ENCODE measurements around the gene USP7. TPM values are rescaled to one million over a fixed set of nuclear protein-coding genes. Genes with fewer than 3 reads are reported as not detected.

The USP7 gene
- total RNA-seq, 2 experiments from 2014 or later, result 46.4 to 127 TPM

DNA sequence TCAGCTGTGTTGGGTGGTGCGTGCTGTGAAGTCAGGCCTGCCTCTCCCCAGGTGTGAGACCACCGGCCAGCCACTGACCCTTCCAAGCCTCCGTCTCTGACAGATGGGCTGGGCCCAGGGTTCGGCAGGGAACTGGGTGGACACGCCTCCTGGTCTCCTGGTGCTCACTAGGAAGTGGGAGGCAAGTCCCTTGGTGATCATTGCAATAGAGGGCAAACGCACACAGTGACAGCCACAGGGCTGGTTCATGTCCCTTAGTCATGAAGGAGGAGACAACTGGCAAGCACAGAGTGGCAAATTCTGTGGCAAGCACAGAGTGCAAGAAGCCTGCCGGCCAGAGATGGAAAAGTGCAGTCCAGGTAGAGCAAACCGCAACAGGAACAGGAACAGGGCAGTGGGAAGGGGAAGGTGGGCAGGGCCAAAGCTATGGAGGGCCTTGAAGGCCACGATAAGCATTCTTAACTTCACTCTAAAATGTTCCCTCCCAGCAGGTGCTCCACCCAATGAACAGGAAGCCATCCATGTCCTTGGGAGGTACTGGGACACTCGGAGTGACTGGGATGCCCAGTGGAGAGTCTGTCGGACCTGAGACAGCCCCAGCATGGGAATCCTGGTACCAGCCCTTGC, 21.9 kb downstream of the USP7 start:
- H3K9me3 ChIP-seq (ENCODE audit: low read length), result no peaks in the 10 kb centered on the region
- no peak overlapping the region for H3K4me3 ChIP-seq (ENCODE audit: low read depth, low read length, poor library complexity, severe bottlenecking)
- BruUV-seq (replicated peaks), result no TSS peak
- peaks cover 50% of the 10 kb centered on the region for H3K4me1 ChIP-seq (ENCODE audit: insufficient read depth, low read length, poor library complexity, severe bottlenecking)
- no peak for DNase-seq (ENCODE audit: low spot score)
- TF ChIP-seq EZH2phosphoT487 (IDR thresholded peaks at IDR 0.05; ENCODE audit: borderline replicate concordance, low read depth, low read length), result no peak
- TF ChIP-seq, protein P1, sequence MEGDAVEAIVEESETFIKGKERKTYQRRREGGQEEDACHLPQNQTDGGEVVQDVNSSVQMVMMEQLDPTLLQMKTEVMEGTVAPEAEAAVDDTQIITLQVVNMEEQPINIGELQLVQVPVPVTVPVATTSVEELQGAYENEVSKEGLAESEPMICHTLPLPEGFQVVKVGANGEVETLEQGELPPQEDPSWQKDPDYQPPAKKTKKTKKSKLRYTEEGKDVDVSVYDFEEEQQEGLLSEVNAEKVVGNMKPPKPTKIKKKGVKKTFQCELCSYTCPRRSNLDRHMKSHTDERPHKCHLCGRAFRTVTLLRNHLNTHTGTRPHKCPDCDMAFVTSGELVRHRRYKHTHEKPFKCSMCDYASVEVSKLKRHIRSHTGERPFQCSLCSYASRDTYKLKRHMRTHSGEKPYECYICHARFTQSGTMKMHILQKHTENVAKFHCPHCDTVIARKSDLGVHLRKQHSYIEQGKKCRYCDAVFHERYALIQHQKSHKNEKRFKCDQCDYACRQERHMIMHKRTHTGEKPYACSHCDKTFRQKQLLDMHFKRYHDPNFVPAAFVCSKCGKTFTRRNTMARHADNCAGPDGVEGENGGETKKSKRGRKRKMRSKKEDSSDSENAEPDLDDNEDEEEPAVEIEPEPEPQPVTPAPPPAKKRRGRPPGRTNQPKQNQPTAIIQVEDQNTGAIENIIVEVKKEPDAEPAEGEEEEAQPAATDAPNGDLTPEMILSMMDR (conservative IDR thresholded peaks at IDR 0.05; ENCODE audit: low read length), result no peak
- H3K36me3 ChIP-seq (ENCODE audit: insufficient read depth, low read length), result no peaks in the 10 kb centered on the region; the same call in 1 of the 2 replicates
- H3K79me2 ChIP-seq (ENCODE audit: insufficient read depth, low read depth, low read length), result peaks cover 88% of the 10 kb centered on the region
- H2AFZ ChIP-seq (ENCODE audit: low read length), result no peak overlapping the region
- no peak overlapping the region; the same call in 1 of the 2 replicates for H3K4me2 ChIP-seq (ENCODE audit: low read length)
- H4K20me1 ChIP-seq (ENCODE audit: insufficient read depth, low read length), result peaks cover 75% of the 10 kb centered on the region
- ChIA-PET CTCF (ENCODE audit: unreplicated experiment) (no interaction called here), POLR2A (no interaction called here)
- intact Hi-C loops (cut with micrococcal nuclease; ENCODE audit: unreplicated experiment), result no loop called here
- H3K9me2 ChIP-seq (ENCODE audit: insufficient read depth, low read length), result no peaks in the 10 kb centered on the region
- H3K27ac ChIP-seq (ENCODE audit: low read depth, low read length, poor library complexity, severe bottlenecking), result no peak overlapping the region

GRCh38 chr16:8937803-8938202, 25.9 kb downstream of the USP7 start:
- DNase-seq (ENCODE audit: low spot score), result no peak
- peaks cover 74% of the 10 kb centered on the region for H4K20me1 ChIP-seq (ENCODE audit: insufficient read depth, low read length)
- no peak overlapping the region for H3K4me3 ChIP-seq (ENCODE audit: low read depth, low read length, poor library complexity, severe bottlenecking)
- no peak overlapping the region for H3K4me2 ChIP-seq (ENCODE audit: low read length)
- H3K4me1 ChIP-seq (ENCODE audit: insufficient read depth, low read length, poor library complexity, severe bottlenecking), result peaks cover 19% of the 10 kb centered on the region
- ChIA-PET POLR2A (no interaction called here), CTCF (ENCODE audit: unreplicated experiment) (no interaction called here)
- H2AFZ ChIP-seq (ENCODE audit: low read length), result no peak overlapping the region
- no peak overlapping the region for H3K27ac ChIP-seq (ENCODE audit: low read depth, low read length, poor library complexity, severe bottlenecking)
- no peaks in the 10 kb centered on the region for H3K9me2 ChIP-seq (ENCODE audit: insufficient read depth, low read length)
- intact Hi-C loops (cut with micrococcal nuclease; ENCODE audit: unreplicated experiment), result loop anchor here (2.0 to 5.0 kb wide), 2 partner anchors 25 to 71 kb away; partner anchors contain the start of genes CARHSP1 and USP7
- BruUV-seq (replicated peaks), result no TSS peak
- TF ChIP-seq, protein P1 (conservative IDR thresholded peaks at IDR 0.05; ENCODE audit: low read length), result no peak
- no peak for TF ChIP-seq EZH2phosphoT487 (IDR thresholded peaks at IDR 0.05; ENCODE audit: borderline replicate concordance, low read depth, low read length)
- H3K79me2 ChIP-seq (ENCODE audit: insufficient read depth, low read depth, low read length), result peaks cover 84% of the 10 kb centered on the region
- H3K36me3 ChIP-seq (ENCODE audit: insufficient read depth, low read length), result no peaks in the 10 kb centered on the region; the same call in 1 of the 2 replicates
- H3K9me3 ChIP-seq (ENCODE audit: low read length), result no peaks in the 10 kb centered on the region

GRCh38 chr16:8936421-8936820, 27.3 kb downstream of the USP7 start:
- DNase-seq (ENCODE audit: low spot score), result peak; percentile 66
- peaks cover 74% of the 10 kb centered on the region for H4K20me1 ChIP-seq (ENCODE audit: insufficient read depth, low read length)
- H3K9me2 ChIP-seq (ENCODE audit: insufficient read depth, low read length), result no peaks in the 10 kb centered on the region
- no peak overlapping the region for H2AFZ ChIP-seq (ENCODE audit: low read length)
- no peak overlapping the region for H3K27ac ChIP-seq (ENCODE audit: low read depth, low read length, poor library complexity, severe bottlenecking)
- H3K36me3 ChIP-seq (ENCODE audit: insufficient read depth, low read length), result no peaks in the 10 kb centered on the region; the same call in 1 of the 2 replicates
- H3K4me3 ChIP-seq (ENCODE audit: low read depth, low read length, poor library complexity, severe bottlenecking), result no peak overlapping the region
- intact Hi-C loops (cut with micrococcal nuclease; ENCODE audit: unreplicated experiment), result loop anchor here (1.0 to 5.0 kb wide), 4 partner anchors 26 to 198 kb away; partner anchors contain the start of genes CARHSP1 and USP7
- H3K4me1 ChIP-seq (ENCODE audit: insufficient read depth, low read length, poor library complexity, severe bottlenecking), result peaks cover 10% of the 10 kb centered on the region
- peaks cover 84% of the 10 kb centered on the region for H3K79me2 ChIP-seq (ENCODE audit: insufficient read depth, low read depth, low read length)
- peak overlapping the region; percentile 43 for H3K4me2 ChIP-seq (ENCODE audit: low read length)
- BruUV-seq (replicated peaks), result no TSS peak
- TF ChIP-seq, protein P1 (conservative IDR thresholded peaks at IDR 0.05; ENCODE audit: low read length), result peak; percentile 82
- TF ChIP-seq EZH2phosphoT487 (IDR thresholded peaks at IDR 0.05; ENCODE audit: borderline replicate concordance, low read depth, low read length), result no peak
- CTCF ChIA-PET (ENCODE audit: unreplicated experiment), result interaction anchor here (0.8 to 1.4 kb wide), 6 partner anchors 8 to 75 kb away, joined by 4 to 11 read pairs (median 4); no protein-coding TSS in a partner anchor
- POLR2A ChIA-PET, result interaction anchor here (0.6 to 1.6 kb wide), 2 partner anchors 10 to 71 kb away, joined by 3 to 6 read pairs; no protein-coding TSS in a partner anchor
- H3K9me3 ChIP-seq (ENCODE audit: low read length), result no peaks in the 10 kb centered on the region

Data from OCI-LY7 (cell line).